Muscle of arm (tissue), 12 donors: ENCODE results near the gene BGLAP. TPM values are rescaled to one million over a fixed set of nuclear protein-coding genes. Genes with fewer than 3 reads are reported as not detected.

Source experiments
- DNase-seq: peaks from one replicate; pipeline ENCODE4 v3.0.0-alpha.2; 2013
- polyA plus RNA-seq, 12 donors: library from polyadenylated mRNA; unstranded; fragments of 120-200 nt; gene quantifications; one replicate each; pipeline ENCODE4 v1.2.1, GENCODE V29; 2013; ENCODE audit not compliant: insufficient read length in 12 of 12

BGLAP gene
- polyA plus RNA-seq, 12 donors, result 0.38 to 4.8 (median 1.4) TPM; not detected in 2

DNA sequence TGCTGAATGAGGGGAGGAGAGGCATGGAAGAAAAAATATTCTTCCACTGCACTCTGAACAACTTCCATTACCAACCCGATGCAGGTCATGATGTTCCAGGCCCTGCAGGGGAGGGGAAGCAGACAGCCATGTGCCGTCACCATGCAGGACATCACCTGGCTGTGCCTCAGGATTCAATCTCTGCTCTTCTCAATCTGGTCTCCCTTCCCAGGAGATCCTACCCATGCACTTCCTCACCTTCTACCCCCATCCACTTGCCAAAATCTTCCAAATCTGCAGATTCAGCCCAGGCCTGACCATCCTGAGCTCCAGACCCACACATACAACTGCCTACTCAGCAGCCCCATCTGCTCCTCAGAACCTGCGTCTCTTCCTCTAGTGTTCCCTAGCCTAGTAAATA, 11.7 kb downstream of the BGLAP start:
- no peak for DNase-seq

DNA sequence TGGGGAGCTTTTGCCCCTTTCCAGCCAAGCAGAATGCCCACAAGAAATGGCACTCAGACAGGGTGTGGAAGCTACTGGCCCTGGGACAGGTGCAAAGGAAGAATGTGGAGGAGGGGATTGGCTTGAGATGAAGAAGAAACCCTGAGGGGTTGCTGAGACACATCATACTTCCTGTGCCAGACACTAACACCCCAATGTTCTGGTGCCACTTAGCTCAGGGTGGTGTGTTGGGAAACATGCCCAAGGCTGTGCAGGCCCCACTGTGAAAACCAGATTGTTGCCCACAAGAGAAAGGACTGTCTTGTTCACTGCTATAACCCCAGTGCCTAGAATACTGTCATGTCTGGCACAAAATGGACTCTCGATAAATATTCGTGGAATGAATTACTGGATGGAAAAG, 15.7 kb downstream of the BGLAP start:
- no peak for DNase-seq

DNA sequence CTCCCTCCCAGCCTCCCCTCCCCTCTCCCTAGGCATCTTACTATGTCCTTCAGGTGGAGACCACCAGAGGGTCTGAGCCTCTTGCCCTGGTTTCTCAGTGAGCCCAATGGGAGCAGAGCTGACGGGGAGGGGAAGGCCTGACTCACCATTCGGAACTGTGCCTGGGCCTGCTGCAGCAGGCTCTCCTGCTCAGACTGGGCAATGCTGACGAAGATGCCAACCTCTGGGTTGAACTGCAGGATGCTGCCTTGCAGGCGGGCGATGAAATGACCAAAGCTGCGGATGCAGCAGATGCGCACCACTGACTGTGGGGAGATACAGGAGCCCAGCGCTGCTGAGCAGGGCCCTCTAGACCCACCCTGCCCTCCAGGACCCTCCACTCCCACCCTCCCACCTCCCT, 16.9 kb downstream of the BGLAP start:
- no peak for DNase-seq

DNA sequence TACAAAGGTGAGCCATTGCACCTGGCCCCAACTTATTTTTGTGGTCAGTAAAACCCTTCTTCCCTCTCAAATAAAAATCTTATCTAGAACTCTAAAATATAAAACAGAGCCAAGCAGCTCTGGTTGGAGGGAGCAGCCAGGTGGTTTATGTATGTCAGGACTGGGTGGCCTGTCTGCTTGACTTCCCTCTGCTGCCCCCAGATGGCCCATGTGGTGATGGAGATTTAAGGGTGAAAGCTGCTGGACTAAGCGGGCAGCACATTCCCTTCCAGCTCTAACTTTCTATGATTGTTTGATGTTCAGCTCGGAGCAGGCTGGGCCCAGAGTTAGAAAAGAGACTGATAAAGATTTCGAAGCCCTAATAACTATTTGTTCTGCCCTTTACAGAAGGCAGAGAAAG, 17.8 kb downstream of the BGLAP start:
- DNase-seq, result no peak

DNA sequence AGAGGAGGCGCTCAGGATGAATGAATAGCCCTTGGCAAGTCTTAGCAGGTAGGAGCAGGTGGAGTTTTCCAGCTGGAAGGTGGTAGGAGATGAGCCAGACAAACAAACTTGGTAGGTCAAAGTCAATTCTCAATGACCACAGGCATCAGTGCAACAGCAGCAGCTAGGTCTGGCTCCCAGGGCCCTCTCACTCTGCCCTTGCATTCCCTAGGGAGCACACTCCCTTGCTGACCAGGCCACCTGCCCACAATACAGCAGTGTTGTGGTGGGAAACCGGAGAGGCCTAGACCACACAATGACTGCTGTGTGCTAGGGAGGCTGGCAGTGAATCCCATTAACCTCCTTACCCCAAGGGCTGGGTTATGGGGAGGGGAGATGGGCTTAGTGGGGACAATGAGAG, 18.9 kb downstream of the BGLAP start:
- DNase-seq, result no peak

DNA sequence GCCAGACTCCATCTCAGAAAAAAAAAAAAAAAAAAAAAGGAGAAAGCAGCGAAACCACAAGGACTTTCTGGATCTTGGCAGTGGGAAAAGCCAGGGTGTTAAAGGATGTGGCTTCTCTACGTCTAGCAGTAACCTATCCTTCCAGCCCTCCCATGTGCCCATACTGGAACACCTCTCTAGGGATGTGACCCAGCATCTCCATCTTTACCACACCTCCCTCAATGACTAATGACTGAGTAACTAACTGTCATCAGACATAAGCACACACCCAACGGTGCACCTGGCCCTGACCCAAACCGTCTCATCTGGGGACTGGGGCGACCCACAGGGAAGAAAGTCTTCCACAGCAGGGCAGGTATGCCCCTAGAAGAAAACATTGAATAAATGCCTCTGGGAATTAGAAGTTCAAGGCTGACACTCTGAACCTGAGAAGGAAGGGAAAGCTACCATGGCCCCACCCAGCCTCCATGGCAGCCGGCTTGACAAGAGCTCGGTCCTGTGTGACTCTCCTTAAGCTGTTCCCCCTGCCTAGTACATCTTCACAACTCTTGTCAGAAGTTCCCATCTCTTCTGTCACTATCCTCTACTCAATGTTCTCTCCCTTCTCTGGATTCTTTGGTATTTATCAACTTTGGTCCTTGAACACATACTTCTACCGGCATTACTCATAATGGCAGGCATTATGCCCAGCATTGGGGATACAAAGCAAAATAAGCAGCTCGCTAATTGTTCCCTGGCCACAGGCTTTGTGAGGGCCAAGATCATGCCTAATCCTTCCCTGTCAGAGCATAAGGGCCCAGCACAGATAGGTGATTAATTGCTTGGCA, 20.7 kb downstream of the BGLAP start:
- no peak for DNase-seq

DNA sequence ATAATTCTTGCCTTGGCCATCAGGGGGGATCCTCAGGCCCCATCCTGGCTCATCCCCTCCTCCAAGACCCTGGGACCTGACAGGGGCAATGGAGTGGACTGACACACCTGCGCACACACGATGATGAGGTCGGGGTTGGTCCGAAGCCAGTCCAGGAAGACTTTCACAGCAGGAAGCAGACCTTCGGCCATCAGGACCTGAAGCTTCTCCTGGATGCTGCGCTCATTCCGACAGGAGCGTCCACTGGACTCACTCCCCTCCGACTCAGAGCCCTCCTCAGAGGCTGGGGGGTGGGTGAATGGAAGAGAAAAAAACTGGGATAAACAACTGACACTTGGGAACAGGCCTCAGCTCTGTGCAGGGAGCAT, 21.3 kb downstream of the BGLAP start:
- no peak for DNase-seq

DNA sequence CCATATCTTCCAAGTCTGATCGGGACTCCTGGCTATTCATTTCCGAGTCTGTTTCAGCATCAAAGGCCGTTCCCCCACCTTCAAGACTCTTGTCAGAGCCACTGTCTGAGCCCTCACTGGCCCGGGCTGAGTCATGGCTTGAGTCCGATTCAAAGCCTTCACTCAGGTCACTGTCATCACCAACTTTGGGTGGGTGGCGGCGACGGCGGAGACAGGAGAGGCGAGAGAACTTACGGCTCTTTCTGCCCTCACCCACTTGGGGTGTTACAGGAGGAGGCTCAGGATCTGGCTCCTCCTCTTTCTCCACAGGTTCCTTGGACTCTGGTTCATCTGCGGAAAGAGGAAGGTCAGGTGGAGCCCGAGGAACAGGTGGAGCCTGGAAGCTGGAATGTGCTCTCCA, 24.1 kb downstream of the BGLAP start:
- DNase-seq, result no peak

DNA sequence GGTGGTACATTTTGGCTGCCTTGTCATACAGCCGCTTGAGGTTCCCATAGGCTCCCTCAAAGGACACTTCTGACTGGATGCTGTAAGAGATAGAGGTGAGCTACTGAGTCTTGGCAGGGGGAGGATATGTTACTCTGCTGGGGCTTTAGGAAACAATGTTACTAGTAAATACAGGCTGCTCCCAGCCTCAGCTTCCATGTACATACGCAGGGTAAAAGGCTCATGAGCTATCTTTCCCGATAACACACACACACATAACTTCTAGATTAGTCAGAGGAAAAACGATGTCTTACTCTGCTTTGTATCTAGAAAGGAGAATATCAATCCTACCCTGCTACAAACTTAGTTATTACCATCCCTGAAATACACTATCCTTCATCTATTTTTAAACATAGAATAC, 26.4 kb downstream of the BGLAP start:
- no peak for DNase-seq

DNA sequence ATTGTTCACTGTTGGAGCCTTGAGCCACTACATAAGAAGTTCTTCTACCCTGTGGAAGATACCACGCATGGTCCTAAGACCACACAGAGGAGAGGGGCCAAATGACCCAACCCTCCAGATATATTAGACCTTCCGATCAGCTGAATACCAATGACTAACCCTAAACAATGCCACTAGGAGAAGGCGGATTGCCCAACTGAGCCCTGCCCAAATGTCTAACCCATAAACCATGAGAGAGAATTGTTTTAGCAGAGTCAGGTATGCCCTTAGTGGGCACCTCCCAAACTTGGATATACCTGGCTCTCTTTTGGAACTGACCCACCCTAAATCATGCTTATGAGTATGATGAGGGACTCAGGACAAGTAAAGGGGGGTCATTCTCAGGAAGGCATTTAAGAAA, 28.3 kb downstream of the BGLAP start:
- DNase-seq, result no peak

DNA sequence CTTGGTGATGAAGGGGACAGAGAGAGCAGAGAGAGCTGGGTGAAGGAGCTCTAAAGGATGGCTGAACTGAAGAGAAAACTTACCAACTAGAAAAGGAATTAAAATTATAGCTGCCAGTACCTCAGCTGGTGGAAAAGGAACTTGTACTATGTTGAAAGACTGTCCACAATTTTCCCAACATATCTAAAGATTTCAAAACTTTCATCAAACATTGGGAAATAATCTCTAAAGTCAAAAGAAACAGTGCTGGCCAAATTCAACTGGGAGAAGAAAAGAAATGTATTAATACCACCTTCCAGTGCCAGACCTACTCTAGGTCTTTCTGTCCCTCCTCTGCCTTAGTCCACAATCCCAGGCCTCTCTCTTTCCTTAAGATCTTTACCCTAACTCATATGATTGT, 34.5 kb downstream of the BGLAP start:
- no peak for DNase-seq

DNA sequence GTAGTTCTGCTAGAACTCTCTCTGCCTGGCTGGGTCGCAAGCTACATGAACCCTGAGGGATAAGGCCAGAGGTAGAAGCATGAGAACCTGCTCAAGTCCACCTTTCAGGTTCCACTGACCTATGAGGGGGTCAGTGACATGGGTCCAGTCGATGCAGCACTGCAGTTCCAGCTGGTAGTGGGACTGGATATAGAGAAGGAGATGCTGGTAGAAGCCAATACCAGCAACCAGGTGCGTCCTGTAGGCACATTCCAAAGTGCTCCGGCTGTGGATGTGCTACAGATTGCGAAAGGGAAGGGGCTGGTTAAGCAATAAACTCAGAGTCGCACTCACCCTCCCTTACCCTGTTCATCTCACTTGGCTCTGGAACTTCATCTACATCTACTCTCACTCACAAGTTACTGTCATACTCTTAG, 35.0 kb downstream of the BGLAP start:
- no peak for DNase-seq

DNA sequence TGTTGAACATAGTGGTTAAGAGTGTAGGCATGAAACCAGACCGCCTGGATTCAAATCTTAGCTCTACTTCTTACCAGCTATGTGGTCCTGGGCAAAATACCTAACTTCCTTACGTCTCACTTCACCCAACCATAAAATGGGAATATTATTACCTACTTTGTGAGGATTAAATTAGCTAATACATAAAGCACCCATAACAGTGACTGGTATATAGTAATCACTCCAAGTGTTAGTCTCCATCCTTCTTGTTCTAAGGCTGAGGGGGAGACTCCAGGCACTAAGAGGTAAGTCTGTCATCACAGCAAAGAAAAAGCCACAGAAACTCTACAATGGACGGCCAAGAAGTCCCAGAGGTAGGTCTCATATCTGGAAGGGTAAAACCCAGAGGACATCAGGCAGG, 37.9 kb downstream of the BGLAP start:
- no peak for DNase-seq

DNA sequence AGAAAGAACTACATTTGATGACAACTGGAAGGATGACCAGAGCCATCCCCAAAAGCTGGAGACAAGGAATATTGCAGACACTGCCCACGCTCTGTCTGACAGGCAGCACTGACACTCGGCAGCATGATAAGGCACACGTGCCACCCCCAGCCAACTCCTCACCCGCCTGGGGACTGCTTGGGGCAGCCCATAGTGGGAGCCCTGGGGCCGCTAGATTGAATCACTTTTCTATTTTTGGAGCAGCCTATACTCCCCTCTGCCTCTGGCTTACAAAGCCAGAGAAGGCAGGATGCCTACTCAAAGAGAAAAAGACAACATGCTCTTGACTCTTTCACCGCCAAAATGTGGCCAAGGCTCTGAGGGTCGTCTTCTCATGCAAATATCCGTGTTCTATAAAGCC, 39.3 kb downstream of the BGLAP start:
- no peak for DNase-seq

DNA sequence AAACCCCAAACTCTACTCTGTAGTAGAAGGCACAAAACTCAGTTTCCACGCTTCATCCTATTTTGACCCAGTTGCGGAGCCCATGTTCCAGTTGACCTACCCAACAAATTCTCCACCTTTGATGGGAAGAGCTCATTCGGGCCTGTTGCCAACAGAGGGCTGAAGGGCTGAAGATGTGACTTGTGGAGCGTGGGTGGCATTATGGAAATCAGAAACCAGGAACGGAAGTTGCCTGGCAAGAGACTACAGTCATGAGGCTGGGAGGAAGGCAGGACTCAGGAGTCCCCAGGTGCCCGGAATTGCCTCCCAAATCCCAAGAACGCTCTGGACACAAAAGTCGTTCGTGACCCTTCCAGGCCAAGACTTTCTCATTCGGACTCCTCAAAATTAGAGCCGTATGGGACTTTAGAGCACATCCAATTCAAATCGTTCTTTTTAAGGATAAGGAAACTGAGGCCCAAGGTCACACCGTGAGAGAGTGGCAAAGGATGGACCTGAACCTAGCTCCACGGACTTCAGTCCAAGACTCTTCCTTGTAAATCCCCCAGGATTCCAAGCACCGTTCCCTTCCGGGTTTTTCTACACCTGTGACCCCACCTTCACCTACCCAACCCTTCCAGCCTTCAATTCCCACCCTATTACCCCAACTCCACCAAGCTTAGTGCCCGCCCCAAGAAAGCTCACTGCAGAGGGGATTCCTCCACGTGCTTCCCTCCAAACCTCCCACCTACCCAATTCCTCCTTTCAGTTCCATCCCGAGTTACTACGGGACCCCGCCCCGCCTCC, 39.9 kb downstream of the BGLAP start:
- DNase-seq, result no peak

DNA sequence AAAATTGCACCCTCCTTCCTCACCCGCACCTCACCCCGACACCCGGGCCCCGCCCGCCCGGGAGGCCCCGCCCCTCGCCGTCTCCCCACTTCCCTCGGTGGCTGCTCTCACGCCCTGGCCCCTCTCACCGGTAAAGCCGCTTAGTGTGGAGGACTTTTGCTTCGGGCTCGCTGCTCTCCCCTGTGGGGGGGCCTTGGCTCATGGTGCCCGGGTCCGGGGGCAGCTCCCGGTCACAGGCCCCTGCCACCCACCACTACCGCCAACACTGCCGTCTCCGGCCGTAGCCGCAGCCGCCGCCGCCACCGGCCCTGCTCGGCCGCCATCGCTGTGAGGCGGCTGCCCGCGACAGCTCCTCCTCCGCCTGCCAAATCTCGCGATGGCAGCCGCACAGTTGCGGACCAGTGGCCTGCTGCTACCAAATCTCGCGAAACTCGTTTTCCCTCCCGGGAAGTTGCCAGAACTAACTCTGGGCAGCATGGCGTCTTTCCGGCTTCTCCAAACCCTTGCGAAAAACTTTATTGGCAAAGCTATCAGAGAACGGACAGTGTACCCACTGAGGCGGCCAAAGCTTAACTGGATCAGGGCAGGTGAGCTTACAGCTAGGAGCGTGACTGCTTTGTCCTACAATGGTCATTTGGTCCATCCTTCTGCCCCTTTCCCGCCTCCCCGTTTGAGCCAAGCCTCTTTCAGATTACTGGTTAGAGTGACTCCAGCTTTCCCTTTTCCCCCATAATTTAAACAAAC, 40.7 kb downstream of the BGLAP start, which contains the start of gene SMG5:
Gene SMG5 (minus strand): TSS at position 347 of the 744 bp plus-strand sequence. CDS start 145 bp downstream, at position 202.
- peak; percentile 99 for DNase-seq

DNA sequence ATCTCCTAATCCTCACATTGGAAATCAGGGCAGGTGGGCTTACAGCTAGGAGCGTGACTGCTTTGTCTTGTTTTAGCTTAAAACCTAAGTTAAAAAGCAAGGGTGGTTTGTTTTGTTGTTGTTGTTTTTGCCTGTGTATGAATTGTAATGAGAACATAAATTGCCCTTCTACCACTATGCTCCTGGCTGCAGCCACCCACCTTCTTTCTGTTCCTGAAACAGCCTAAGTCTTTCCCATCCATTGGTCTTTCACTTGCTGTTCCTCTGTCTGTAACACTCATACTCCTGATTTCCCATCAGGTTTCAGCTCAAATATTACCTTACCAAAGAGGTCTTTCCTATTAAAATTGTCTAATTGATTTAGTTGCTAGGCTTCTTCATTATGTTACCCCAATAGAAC, 41.5 kb downstream of the BGLAP start:
- no peak for DNase-seq

DNA sequence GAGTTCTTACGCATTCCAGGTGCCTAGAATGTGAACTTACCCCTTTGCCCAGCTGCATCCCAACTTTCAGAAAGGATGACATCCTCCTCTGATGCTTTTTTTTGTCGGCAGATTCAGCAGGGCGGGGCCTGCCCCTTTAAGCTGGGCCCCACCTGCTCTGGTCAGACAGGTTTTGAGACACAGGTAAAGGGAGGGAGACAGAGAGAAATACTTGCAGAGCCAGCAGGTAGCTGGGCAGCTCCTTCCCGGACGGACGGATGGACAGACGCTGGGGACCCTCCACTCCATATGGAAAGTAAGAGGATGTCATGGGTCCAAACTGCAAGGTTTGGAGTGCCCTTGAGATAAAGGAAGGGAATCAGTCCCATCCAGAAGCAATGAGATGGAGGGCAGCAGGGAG, 42.1 kb downstream of the BGLAP start, which contains the start of gene TMEM79:
Gene TMEM79 (plus strand): TSS at position 214 of the 400 bp plus-strand sequence. CDS start 902 bp downstream, outside the sequence.
- DNase-seq, result no peak

DNA sequence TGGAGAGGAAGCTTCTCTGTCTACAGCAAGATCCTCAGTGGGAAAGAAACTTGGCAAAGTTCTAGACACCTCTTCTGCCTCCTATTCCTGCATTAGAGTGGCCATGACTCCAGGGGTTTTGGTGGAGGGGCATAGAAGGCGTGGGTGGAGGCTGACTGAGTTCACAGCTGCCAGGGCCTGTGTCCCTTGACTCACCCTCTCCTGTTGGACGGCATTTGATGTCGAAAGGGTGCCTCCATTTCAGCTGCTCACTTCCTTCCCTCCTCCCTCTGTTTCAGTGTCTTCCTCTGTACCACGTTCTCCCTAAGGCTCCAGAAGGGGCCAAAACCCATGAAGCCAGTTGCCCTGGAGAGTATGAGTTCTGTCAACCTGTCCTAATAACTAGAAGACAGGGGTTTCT, 42.8 kb downstream of the BGLAP start:
- DNase-seq, result no peak

DNA sequence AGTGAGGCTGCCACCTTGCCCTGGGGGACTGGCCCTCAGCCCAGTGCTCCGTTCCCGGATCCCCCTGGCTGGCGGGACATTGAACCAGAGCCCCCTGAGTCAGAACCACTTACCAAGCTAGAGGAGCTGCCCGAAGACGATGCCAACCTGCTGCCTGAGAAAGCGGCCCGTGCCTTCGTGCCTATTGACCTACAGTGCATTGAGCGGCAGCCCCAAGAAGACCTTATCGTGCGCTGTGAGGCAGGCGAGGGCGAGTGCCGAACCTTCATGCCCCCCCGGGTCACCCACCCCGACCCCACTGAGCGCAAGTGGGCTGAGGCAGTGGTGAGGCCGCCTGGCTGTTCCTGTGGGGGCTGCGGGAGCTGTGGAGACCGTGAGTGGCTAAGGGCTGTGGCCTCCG, 43.5 kb downstream of the BGLAP start:
- no peak for DNase-seq

DNA sequence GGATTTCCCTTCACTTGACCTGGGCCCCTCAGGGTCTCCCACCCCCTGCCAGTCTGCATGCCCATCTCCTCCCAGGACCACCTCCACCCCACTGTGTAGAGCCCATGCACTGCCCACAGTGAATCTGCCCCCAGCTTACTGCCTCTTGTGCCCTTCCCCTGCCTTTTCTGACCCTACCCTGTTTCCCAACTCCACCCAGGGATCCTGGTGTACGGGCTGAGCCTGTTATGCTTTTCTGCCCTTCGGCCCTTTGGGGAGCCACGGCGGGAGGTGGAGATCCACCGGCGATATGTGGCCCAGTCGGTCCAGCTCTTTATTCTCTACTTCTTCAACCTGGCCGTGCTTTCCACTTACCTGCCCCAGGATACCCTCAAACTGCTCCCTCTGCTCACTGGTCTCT, 44.1 kb downstream of the BGLAP start:
- DNase-seq, result no peak

DNA sequence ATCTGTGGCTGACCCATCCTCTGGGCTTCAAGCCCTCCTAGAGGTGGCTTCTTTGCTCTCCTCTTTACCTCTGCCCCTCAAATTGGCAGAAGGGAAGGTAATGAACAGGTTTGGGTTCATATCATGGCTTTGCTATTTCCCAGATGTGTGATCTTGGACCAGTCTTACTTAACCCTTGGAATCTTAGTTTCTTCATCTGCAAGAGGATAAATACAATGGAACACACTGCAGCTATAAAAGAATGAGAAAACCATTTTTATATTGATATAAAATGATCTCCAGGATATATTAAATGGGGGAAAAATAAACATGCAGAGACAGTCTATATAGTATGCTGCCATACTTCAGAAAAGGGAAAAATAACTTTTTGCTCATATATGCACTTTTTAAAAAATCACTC, 47.9 kb downstream of the BGLAP start:
- DNase-seq, result no peak
